Activated naive CD4-positive, alpha-beta T cell treated with anti-CD3 and anti-CD28 coated beads for 36 hours (primary cell): ENCODE measurements around the gene LRRC4. TPM values are rescaled to one million over a fixed set of nuclear protein-coding genes. Genes with fewer than 3 reads are reported as not detected.

Experiments
- CTCF ChIA-PET: fragments of 350-600 bp; sonication (Branson Sonifier 250); formaldehyde crosslinking; loops from one replicate; lab custom pipeline; 2021; ENCODE audit warnings: antibody characterized with exemption; lab: Charles Lee
- DNase-seq: peaks from one replicate; pipeline ENCODE4 v3.0.0-alpha.2; 2020
- H3K27ac Mint-ChIP-seq: one replicate; pipeline ENCODE4 v1.8.0; 2021; ENCODE audit warnings: mild to moderate bottlenecking, mixed read lengths
- H3K27me3 Mint-ChIP-seq: one replicate; pipeline ENCODE4 v1.8.0; 2021; ENCODE audit warnings: low read depth, mixed read lengths
- H3K36me3 Mint-ChIP-seq: one replicate; pipeline ENCODE4 v1.8.0; 2021; ENCODE audit warnings: low read depth, mixed read lengths
- H3K4me1 Mint-ChIP-seq: one replicate; pipeline ENCODE4 v1.8.0; 2021; ENCODE audit warnings: low read depth, mixed read lengths
- H3K4me3 Mint-ChIP-seq: one replicate; pipeline ENCODE4 v1.8.0; 2021; ENCODE audit warnings: mild to moderate bottlenecking, moderate library complexity, mixed read lengths
- H3K9me3 Mint-ChIP-seq: one replicate; pipeline ENCODE4 v1.8.0; 2021; ENCODE audit warnings: mixed read lengths
- intact Hi-C: fragments of 100-400 bp; cut with micrococcal nuclease; formaldehyde crosslinking; loops from one replicate; pipeline ENCODE4 v1.15.1; 2023
- total RNA-seq, 2 experiments: library from RNA; stranded (reverse); gene quantifications; one replicate each; pipeline ENCODE4 v1.2.3, GENCODE V29; 2021

Gene LRRC4
- 1 to 10 TPM in 1 of 2 experiments, under 1 TPM in 1; 0.74 to 1.3 TPM for total RNA-seq

GRCh38 chr7:128030654-128031611 is at the start of gene LRRC4:
LRRC4 (minus strand) TSS chr7:128031437; CDS start chr7:128030640, 797 bp downstream.
- peak within 1 kb of the TSS; percentile 74 for H3K4me3 Mint-ChIP-seq
- intact Hi-C loops, result loop anchor here (5.0 to 10.0 kb wide), 2 partner anchors 444 to 636 kb away; partner anchors contain the start of genes ARF5, GCC1 and ZNF800
- peaks cover 11% of the 10 kb centered on the region for H3K36me3 Mint-ChIP-seq
- H3K9me3 Mint-ChIP-seq, result no peaks in the 10 kb centered on the region
- H3K27me3 Mint-ChIP-seq, result peaks cover 6% of the 10 kb centered on the region
- DNase-seq, result peak; percentile 50
- CTCF ChIA-PET, result interaction anchor here (0.7 to 1.0 kb wide), 2 partner anchors 14 to 178 kb away, joined by 3 read pairs; no protein-coding TSS in a partner anchor
- H3K4me1 Mint-ChIP-seq, result peaks cover 13% of the 10 kb centered on the region
- H3K27ac Mint-ChIP-seq, result no peak within 1 kb of the TSS

GRCh38 chr7:128080169-128080568 is 48.9 kb upstream of the LRRC4 start:
- Mint-ChIP-seq H3K9me3 (no peaks in the 10 kb centered on the region), H3K4me1 (no peaks in the 10 kb centered on the region), H3K36me3 (peaks cover 7% of the 10 kb centered on the region), H3K27me3 (no peaks in the 10 kb centered on the region), H3K4me3 (no peak overlapping the region), H3K27ac (no peak overlapping the region)
- CTCF ChIA-PET, result no interaction called here
- DNase-seq, result no peak
- intact Hi-C loops, result no loop called here

GRCh38 chr7:128078309-128078708 is 47.1 kb upstream of the LRRC4 start:
- CTCF ChIA-PET, result no interaction called here
- no peak overlapping the region for H3K27ac Mint-ChIP-seq
- H3K27me3 Mint-ChIP-seq, result no peaks in the 10 kb centered on the region
- intact Hi-C loops, result no loop called here
- H3K4me1 Mint-ChIP-seq, result no peaks in the 10 kb centered on the region
- H3K4me3 Mint-ChIP-seq, result no peak overlapping the region
- peaks cover 10% of the 10 kb centered on the region for H3K36me3 Mint-ChIP-seq
- H3K9me3 Mint-ChIP-seq, result no peaks in the 10 kb centered on the region
- no peak for DNase-seq

- H3K9me3 Mint-ChIP-seq, result no peaks in the 10 kb centered on the region
- H3K36me3 Mint-ChIP-seq, result peaks cover 6% of the 10 kb centered on the region
- no peak overlapping the region for H3K27ac Mint-ChIP-seq
- no peak for DNase-seq
- intact Hi-C loops, result no loop called here
- H3K4me1 Mint-ChIP-seq, result no peaks in the 10 kb centered on the region
- no peak overlapping the region for H3K4me3 Mint-ChIP-seq
- H3K27me3 Mint-ChIP-seq, result no peaks in the 10 kb centered on the region
- CTCF ChIA-PET, result no interaction called here
Measured at GRCh38 chr7:128076796-128077271, 45.6 kb upstream of the LRRC4 start.

GRCh38 chr7:128076196-128076795 is 45.1 kb upstream of the LRRC4 start:
- no peak overlapping the region for H3K4me3 Mint-ChIP-seq
- H3K4me1 Mint-ChIP-seq, result peaks cover 4% of the 10 kb centered on the region
- H3K9me3 Mint-ChIP-seq, result no peaks in the 10 kb centered on the region
- no peaks in the 10 kb centered on the region for H3K27me3 Mint-ChIP-seq
- CTCF ChIA-PET, result no interaction called here
- H3K36me3 Mint-ChIP-seq, result peaks cover 8% of the 10 kb centered on the region
- intact Hi-C loops, result no loop called here
- H3K27ac Mint-ChIP-seq, result no peak overlapping the region
- no peak for DNase-seq

GRCh38 chr7:128075242-128076095 is 44.2 kb upstream of the LRRC4 start:
- Mint-ChIP-seq H3K9me3 (no peaks in the 10 kb centered on the region), H3K36me3 (peaks cover 8% of the 10 kb centered on the region), H3K4me3 (no peak overlapping the region), H3K27me3 (no peaks in the 10 kb centered on the region), H3K27ac (no peak overlapping the region), H3K4me1 (peaks cover 12% of the 10 kb centered on the region)
- no peak for DNase-seq
- intact Hi-C loops, result no loop called here
- CTCF ChIA-PET, result interaction anchor here (0.9 kb wide), 1 partner anchor 10 kb away, joined by 3 read pairs; no protein-coding TSS in a partner anchor

GRCh38 chr7:128074736-128075135 is 43.5 kb upstream of the LRRC4 start:
- H3K27ac Mint-ChIP-seq, result no peak overlapping the region
- intact Hi-C loops, result no loop called here
- H3K36me3 Mint-ChIP-seq, result peaks cover 11% of the 10 kb centered on the region
- H3K4me3 Mint-ChIP-seq, result no peak overlapping the region
- CTCF ChIA-PET, result interaction anchor here (0.9 kb wide), 1 partner anchor 9 kb away, joined by 3 read pairs; no protein-coding TSS in a partner anchor
- H3K27me3 Mint-ChIP-seq, result no peaks in the 10 kb centered on the region
- H3K9me3 Mint-ChIP-seq, result no peaks in the 10 kb centered on the region
- no peak for DNase-seq
- H3K4me1 Mint-ChIP-seq, result peaks cover 16% of the 10 kb centered on the region

GRCh38 chr7:128074336-128074735 is 43.1 kb upstream of the LRRC4 start:
- CTCF ChIA-PET, result interaction anchor here (0.6 kb wide), 1 partner anchor 275 kb away, joined by 3 read pairs; no protein-coding TSS in a partner anchor
- peaks cover 16% of the 10 kb centered on the region for H3K4me1 Mint-ChIP-seq
- intact Hi-C loops, result no loop called here
- H3K27me3 Mint-ChIP-seq, result no peaks in the 10 kb centered on the region
- no peak for DNase-seq
- no peaks in the 10 kb centered on the region for H3K9me3 Mint-ChIP-seq
- H3K36me3 Mint-ChIP-seq, result peaks cover 13% of the 10 kb centered on the region
- no peak overlapping the region for H3K4me3 Mint-ChIP-seq
- no peak overlapping the region for H3K27ac Mint-ChIP-seq

- H3K4me3 Mint-ChIP-seq, result no peak overlapping the region
- H3K27me3 Mint-ChIP-seq, result no peaks in the 10 kb centered on the region
- H3K27ac Mint-ChIP-seq, result no peak overlapping the region
- intact Hi-C loops, result no loop called here
- DNase-seq, result no peak
- H3K9me3 Mint-ChIP-seq, result no peaks in the 10 kb centered on the region
- H3K36me3 Mint-ChIP-seq, result peaks cover 13% of the 10 kb centered on the region
- peaks cover 16% of the 10 kb centered on the region for H3K4me1 Mint-ChIP-seq
- CTCF ChIA-PET, result interaction anchor here (0.6 kb wide), 1 partner anchor 276 kb away, joined by 3 read pairs; no protein-coding TSS in a partner anchor
Measured at GRCh38 chr7:128073671-128074310, 42.6 kb upstream of the LRRC4 start.

GRCh38 chr7:128071801-128072200 is 40.6 kb upstream of the LRRC4 start:
- DNase-seq, result no peak
- peaks cover 20% of the 10 kb centered on the region for H3K4me1 Mint-ChIP-seq
- intact Hi-C loops, result no loop called here
- peaks cover 13% of the 10 kb centered on the region for H3K36me3 Mint-ChIP-seq
- H3K27ac Mint-ChIP-seq, result no peak overlapping the region
- H3K9me3 Mint-ChIP-seq, result no peaks in the 10 kb centered on the region
- H3K4me3 Mint-ChIP-seq, result no peak overlapping the region
- no peaks in the 10 kb centered on the region for H3K27me3 Mint-ChIP-seq
- CTCF ChIA-PET, result no interaction called here

GRCh38 chr7:128071376-128071775 is 40.1 kb upstream of the LRRC4 start:
- DNase-seq, result no peak
- no peak overlapping the region for H3K27ac Mint-ChIP-seq
- H3K27me3 Mint-ChIP-seq, result no peaks in the 10 kb centered on the region
- CTCF ChIA-PET, result no interaction called here
- no peak overlapping the region for H3K4me3 Mint-ChIP-seq
- no peaks in the 10 kb centered on the region for H3K9me3 Mint-ChIP-seq
- peaks cover 20% of the 10 kb centered on the region for H3K4me1 Mint-ChIP-seq
- peaks cover 13% of the 10 kb centered on the region for H3K36me3 Mint-ChIP-seq
- intact Hi-C loops, result no loop called here
